ENCODE results near the gene GNG5. TPM values are rescaled to one million over a fixed set of nuclear protein-coding genes. Genes with fewer than 3 reads are reported as not detected.

Gene GNG5
- total RNA-seq, 1 donor from 2014 or later = 119 TPM

DNA sequence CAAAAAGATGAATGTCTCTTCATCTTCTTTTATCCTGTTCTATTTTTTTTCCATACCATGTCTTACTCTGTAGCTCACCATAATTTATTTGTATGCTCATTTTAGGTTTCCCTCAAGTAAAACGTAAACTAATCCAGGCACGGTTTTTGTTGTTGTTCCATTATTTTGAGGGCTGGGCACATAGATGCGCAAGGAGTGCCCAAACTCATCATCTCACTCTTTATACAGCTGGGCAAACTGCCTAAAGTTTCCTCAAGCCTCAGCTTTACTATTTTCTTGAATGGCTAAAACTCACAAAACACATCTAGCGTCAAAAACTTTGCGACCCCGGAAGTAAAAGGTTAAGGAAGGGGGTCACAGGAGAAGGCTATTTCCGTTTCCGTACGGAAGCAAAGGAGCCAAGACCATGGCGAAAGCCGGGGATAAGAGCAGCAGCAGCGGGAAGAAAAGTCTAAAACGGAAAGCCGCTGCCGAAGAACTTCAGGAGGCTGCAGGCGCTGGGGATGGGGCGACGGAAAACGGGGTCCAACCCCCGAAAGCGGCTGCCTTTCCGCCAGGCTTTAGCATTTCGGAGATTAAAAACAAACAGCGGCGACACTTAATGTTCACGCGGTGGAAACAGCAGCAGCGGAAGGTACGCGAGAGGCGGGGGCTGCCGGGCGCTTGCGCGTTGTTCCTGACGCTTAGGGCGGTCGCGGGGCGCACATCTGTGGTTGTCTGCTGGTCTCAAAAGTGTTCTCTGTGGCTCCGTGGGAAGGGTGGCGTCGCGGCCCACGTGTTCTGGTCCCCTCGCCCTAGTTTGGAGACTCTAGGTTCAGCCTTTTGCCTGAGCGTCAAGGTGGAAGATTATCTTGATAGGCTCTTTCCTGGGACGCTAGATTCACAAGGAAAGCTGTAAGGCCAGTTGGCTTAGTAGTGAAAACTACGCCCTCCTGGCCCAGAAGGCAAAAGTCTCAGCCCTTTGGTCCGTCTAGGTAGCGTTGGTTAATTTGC lies 27.2 kb downstream of the GNG5 start, which contains the start of gene RPF1:
RPF1 (plus strand) TSS at position 391 of the 993 bp plus-strand sequence; CDS start at position 407, 16 bp downstream.
- peaks cover 30% of the 10 kb centered on the region for H3K36me3 ChIP-seq
- peak within 1 kb of the TSS; percentile 87 for H3K27ac ChIP-seq
- DNase-seq (peak; percentile 88), ATAC-seq (peak; percentile 96 to 98)
- TF ChIP-seq CTCF (IDR thresholded peaks at IDR 0.05) = no peak
- peak within 1 kb of the TSS; percentile 80 for H3K4me3 ChIP-seq
- no peaks in the 10 kb centered on the region for H3K9me3 ChIP-seq
- intact Hi-C loops (cut with DNase I) = no loop called here
- peaks cover 8% of the 10 kb centered on the region for H3K27me3 ChIP-seq (ENCODE audit: low read depth)
- H3K4me1 ChIP-seq = peaks cover 27% of the 10 kb centered on the region

DNA sequence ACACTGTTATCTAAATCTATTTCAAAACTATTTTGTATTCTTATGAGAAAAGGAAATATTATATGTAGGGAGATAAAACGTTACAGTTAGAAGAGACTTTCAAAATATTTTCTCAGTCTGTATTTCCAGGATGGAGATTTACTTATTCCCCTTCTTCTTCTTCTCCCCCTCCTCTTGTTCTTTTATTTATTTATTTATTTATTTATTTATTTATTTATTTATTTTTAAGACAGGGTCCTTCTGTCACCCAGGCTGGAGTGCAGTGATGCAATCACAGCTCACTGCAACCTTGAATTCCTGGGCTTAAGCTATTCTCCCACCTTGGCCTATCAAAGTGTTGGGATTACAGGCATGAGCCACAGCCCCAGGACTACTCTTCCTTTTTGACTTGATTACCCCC lies 30.2 kb downstream of the GNG5 start:
- no peak for ATAC-seq
- no peak for DNase-seq
- Histone ChIP-seq H3K4me1 (peaks cover 14% of the 10 kb centered on the region), H3K9me3 (no peaks in the 10 kb centered on the region), H3K4me3 (no peak overlapping the region), H3K27me3 (ENCODE audit: low read depth) (peaks cover 30% of the 10 kb centered on the region), H3K27ac (no peak overlapping the region), H3K36me3 (peaks cover 3% of the 10 kb centered on the region)
- TF ChIP-seq CTCF (IDR thresholded peaks at IDR 0.05) = no peak
- intact Hi-C loops (cut with DNase I) = no loop called here

- Histone ChIP-seq H3K4me3 (no peak overlapping the region), H3K4me1 (no peaks in the 10 kb centered on the region), H3K27ac (no peak overlapping the region), H3K9me3 (no peaks in the 10 kb centered on the region), H3K27me3 (ENCODE audit: low read depth) (peaks cover 15% of the 10 kb centered on the region), H3K36me3 (no peaks in the 10 kb centered on the region)
- ATAC-seq (no peak), DNase-seq (no peak)
- intact Hi-C loops (cut with DNase I) = no loop called here
- TF ChIP-seq CTCF (IDR thresholded peaks at IDR 0.05) = no peak
These were observed 39.1 kb downstream of the GNG5 start for GRCh38 chr1:84467298-84467697.

GRCh38 chr1:84462118-84462517 lies 44.3 kb downstream of the GNG5 start:
- intact Hi-C loops (cut with DNase I) = no loop called here
- Histone ChIP-seq H3K4me1 (no peaks in the 10 kb centered on the region), H3K4me3 (no peak overlapping the region), H3K36me3 (no peaks in the 10 kb centered on the region), H3K27ac (no peak overlapping the region), H3K27me3 (ENCODE audit: low read depth) (no peaks in the 10 kb centered on the region), H3K9me3 (no peaks in the 10 kb centered on the region)
- ATAC-seq (no peak), DNase-seq (no peak)
- no peak for TF ChIP-seq CTCF (IDR thresholded peaks at IDR 0.05)

DNA sequence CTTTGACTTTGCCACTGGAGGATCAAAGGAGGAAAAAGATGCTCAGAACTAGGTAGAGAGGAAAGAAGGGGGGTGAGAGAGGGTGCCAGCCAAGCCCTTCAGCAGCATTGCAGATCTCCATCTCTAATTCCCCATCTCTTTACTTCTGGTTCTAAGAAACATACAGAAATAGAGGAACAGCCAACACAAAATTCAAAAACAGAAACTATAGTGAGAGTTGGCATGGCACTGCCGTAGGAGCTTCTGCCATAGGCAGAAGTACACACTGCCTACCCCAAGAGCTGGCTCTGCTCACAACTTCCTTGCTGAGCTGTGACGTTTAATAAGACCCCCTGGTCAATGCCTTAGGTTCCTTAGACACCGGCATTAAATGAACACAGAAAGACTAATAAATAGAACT lies 53.9 kb downstream of the GNG5 start:
- no peak overlapping the region for H3K27ac ChIP-seq
- TF ChIP-seq CTCF (IDR thresholded peaks at IDR 0.05) = no peak
- no peaks in the 10 kb centered on the region for H3K4me1 ChIP-seq
- intact Hi-C loops (cut with DNase I) = no loop called here
- DNase-seq (no peak), ATAC-seq (no peak)
- no peak overlapping the region for H3K4me3 ChIP-seq
- no peaks in the 10 kb centered on the region for H3K27me3 ChIP-seq (ENCODE audit: low read depth)
- no peaks in the 10 kb centered on the region for H3K36me3 ChIP-seq
- H3K9me3 ChIP-seq = no peaks in the 10 kb centered on the region
